HG03135 (cell line): Measurements from ENCODE around the gene TSEN54.

Source experiments
- ATAC-seq: cut with Tn5 transposase; IDR thresholded peaks from one replicate; pipeline ENCODE4 v1.9.1; 2021; ENCODE audit warnings: mild to moderate bottlenecking, moderate library complexity; ENCODE audit not compliant: unreplicated experiment

TSEN54 gene

GRCh38 chr17:75503976-75504346 is 12.4 kb upstream of the TSEN54 start:
- ATAC-seq, result no peak

- no peak for ATAC-seq
Observed at GRCh38 chr17:75504347-75505151, 11.8 kb upstream of the TSEN54 start.

DNA sequence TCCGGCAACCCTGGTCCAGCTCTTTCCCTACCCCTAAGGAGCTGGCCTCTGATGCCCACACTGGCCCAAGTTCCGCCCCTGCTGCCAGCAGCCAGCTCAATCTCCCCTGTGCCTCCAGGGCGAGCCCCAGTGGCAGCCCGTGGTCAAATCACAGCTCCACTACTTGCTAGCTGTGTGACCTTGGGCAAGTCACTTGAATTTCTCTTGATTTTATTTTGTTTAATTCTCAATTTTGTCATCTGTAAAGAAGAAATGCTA is 11.2 kb upstream of the TSEN54 start:
- ATAC-seq, result no peak

DNA sequence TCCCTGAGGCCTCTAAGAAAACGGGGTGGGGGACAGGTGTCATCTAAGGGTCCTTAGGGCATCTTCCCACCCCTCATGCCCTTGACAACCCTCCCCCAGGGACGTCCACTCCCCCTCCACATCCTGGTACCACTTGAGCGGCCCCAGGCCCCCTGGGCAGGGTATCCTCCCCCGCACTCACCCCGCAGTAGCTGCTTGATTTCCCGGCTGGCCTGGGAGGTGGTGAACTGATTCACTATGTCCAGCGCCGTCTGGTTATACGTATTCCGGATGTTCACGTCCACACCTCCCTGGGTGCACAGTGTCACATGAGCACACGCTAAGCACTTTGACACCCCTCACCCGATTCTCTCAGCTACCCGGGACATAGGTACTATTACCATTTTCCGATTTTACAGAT is 10.7 kb upstream of the TSEN54 start:
- ATAC-seq, result no peak

DNA sequence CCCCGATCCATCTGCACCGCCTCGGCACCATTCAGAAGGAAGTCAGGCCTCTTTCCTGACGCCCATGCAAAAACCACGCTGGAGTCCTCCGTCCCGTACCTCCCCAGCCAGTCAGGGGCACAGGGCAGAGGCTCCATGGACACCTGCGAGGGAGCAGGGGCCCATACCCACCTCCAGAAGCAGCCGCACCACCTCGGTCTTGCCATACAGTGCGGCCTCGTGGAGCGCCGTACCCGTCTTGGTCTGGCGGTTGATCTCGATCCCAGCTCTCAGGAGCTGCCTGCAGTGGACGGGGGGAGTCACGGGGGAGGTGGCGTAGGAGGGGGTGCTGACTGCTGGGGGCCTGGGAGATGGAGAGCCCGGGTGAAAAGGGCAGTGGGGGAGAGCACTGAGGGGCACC is 10.2 kb upstream of the TSEN54 start:
- no peak for ATAC-seq

GRCh38 chr17:75506888-75507287 is 9.4 kb upstream of the TSEN54 start:
- no peak for ATAC-seq

DNA sequence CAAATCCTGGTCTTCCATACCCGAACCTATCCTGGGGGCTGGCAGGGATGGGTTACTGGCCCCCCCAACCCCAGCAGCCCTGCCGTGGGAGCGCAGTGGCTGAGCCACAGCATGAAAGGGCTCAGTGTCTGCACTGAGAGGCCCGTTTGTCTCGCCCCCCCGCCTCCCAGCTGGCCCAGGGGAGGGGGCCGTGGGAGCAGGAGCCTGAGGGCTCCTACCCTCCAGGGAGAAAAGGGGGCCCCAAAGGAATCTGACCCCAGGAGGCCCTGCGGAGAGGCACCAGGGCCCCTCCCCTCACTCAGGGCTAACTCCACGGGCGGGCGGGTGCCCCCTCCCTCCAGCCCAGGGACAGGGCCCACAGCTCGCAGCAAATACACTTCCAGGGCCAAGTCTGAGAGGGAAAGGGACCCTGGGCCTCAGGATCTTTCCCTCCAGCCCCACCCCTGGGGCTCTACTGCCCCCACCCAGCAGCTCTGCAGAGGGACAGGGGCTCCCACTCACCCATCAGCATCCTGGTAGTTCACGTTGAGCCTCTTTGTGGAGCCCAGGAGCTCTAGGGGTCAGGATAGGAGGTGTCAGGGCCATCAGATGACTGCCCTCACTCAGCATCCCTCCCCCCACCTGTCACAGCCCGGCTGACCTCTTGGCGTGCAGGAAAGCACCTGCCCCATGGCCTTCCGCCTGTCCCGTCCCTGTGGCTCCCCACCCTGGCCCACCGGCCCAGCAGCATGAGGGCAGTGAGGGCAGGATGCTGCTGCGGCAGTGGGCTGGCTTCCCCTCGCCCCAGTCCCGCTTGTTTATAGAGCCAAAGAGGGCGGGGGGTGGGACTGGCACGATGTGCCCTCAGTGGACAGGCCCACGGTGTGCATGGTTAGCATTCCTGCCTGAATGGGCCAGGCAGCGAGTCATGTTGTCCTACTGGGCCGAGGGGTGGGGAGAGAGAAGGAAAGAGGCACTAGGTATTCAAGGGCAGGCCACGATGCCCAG is 8.3 kb upstream of the TSEN54 start:
- no peak for ATAC-seq

- no peak for ATAC-seq
Observed at GRCh38 chr17:75508931-75509361, 7.4 kb upstream of the TSEN54 start.

DNA sequence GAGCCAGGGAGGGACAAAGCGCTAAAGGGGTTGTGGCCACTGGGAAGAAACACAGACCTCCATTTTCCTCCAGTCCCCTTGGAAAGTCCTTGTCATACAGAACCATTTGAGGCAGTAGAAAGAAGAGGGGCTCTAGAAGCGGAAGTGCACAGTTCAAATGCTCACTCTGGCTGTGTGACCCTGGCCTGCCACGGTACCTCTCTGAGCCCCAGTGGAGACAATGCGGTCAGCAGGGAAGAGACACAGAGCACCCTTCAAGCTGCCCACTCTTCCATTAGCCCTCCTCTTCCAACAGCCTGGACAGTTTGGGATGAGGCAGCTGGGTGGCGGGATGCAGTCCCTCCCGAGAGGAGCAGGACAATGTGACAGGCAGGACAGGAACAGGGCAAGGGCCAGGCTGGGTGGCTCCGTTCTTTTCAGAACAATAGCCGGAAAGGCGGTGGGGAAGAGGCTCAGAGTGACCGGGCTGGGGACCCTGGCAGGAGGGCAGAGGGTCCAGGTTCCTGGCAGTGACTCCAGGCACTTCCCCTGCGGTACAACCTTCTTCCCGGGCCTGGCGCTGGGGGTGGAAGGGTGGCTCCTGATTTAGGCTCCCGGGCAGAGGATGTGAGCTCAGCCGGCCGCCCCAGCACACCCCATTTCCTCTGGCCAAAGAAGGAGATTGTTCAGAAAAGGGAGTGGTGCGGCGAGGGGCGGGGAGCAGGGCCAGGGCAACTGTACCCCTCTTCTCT is 6.6 kb upstream of the TSEN54 start:
- ATAC-seq, result no peak

- no peak for ATAC-seq
Observed at GRCh38 chr17:75511270-75511609, 5.1 kb upstream of the TSEN54 start.

DNA sequence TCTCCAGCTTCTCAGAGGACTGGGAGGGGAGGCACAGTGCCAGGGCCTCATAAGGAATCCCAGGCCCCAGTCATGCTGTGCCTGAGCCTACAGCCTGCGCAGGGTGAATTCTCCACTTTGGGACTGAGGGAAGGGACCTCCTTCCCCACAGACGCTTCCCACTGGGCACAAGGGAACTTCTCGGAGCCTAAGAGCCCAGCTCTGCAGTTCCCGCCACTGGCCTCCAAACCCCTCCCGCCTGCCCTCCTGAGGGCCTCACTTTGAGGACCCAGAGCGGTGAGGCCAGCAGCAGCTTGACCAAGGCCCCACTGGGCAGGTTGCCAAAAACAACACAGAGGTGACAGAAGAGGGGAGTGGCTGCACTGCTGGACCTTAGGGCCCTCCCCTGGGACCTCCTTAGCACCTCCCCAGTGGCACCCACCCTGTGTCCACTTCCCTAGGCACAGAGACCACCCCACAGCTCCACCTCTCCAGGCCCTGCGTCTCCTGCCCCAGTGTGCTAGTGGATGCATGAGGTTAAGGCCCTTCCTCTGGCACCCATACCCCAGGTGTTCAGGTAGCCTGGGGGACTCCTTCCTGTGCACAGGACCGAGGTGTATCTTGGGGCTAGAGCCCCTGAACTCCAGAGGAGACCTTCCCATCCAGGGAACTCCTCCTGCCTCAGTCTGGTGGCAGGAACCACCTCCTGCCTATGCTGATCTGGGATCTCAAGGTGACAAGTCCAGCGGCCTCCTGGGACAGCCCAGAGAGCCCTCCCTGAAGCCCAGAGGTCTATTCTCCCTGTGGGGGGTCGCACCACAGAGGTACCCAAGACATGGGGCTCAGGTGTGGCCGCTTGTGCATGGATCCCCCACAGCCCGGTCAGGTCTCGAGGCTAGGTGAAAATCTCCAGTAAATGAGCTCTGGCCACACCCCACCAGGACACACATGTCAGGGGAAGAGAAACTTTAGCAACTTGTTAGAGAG is 4.4 kb upstream of the TSEN54 start:
- ATAC-seq, result no peak

DNA sequence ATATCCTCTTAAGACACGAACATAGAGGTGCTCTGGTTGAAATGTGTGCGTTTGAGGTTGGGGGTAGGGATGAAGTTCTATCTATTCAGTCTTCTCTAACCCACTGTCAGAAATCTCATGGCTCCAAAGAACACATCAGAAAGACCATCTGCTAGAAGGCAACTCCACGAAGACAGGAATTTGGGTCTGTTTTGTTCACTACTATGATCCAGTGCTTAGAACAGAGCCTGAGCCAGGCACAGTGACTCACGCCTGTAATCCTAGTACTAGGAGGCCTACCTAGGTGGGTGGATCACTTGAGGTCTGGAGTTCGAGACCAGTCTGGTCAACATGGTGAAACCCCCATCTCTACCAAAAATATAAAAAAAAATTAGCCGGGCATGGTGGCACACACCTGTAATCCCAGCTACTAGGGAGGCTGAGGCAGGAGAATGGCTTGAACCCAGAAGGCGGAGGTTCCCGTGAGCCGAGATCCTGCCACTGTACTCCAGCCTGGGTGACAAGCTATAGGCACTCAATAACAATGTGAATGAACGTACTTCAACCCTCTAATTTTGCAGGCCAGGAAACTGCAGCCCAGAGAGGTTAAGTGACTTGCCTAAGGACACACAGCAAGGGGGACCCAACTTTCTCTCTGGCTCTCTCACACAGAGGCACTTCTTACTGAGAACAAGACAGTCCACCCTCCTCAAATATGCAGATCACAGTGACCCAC is 3.2 kb upstream of the TSEN54 start:
- no peak for ATAC-seq

DNA sequence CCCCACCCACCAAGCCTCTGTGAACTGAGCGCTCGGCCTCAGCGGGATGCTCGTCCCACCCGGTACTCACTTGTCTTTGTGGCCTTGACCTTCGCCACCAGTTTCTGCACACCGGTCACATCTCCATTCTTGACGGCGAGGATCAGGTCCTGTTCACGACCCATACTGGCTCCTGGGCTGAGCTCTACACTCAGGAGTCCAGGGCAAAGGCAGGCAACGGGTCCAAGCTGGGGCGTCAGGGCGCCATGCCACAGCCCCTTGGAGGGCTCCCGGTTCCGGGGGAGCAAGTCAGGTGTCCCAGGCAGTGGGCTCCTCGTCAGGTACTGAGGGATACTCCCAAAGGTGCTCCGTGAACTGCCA is 2.7 kb upstream of the TSEN54 start:
- no peak for ATAC-seq

- no peak for ATAC-seq
Observed at GRCh38 chr17:75514299-75514918, 1.9 kb upstream of the TSEN54 start.

- no peak for ATAC-seq
Observed at GRCh38 chr17:75514919-75515495, 1.3 kb upstream of the TSEN54 start.

DNA sequence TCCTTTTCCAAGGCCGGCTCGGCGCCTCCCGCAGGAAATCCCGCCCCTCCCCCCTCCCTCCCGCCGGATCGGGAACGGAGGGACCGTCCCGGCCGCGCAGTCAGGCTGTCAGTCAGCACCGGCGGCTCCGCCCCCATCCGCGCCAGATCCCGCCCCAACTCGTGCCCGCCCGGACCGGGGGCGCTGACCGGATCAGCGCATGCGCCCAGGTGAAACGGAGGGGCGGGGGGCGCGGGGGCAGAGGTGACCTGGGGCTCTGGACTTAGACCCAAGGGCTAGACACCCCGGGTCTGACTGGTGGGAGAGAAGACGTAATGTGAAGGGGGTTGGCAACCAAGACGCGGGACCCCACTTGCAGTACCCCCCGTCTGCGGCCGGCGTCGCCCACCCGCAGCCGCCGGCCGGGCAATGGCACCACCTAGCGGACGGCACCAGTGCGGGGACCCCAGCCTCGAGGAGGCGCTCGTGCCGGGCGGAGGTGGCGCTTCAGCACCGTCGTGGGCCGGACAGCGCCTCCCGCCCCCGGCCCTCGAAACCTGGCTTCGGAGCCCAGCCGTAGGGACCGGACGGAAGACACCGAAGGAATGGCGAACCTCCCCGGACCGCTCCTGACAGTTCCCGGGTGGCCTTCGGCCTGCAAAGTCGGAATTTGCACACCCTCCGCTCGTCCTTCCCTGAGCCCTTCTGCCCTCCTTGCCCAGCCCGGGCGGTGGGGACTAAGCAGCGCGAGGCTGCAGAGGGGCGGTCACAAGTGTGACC is 653 bp upstream of the TSEN54 start, which contains the start of gene CASKIN2:
Gene CASKIN2, minus strand, starts transcription at position 42 of the 759 bp plus-strand sequence. CDS start 1,733 bp downstream, outside the sequence.
- peak; percentile 50 for ATAC-seq

GRCh38 chr17:75516619-75517296 is 430 bp downstream of the TSEN54 start:
- ATAC-seq, result peak; percentile 13
